ENCODE results near the gene RUSF1.

Gene RUSF1

GRCh38 chr16:31473264-31473984 is 34.8 kb downstream of the RUSF1 start:
- no peak for DNase-seq (ENCODE audit: insufficient read length, low spot score)
- no peak for TF ChIP-seq CTCF (IDR thresholded peaks at IDR 0.05; ENCODE audit: insufficient read depth, missing control alignments)
- no peak for FAIRE-seq

GRCh38 chr16:31472709-31473203 is 35.4 kb downstream of the RUSF1 start:
- DNase-seq (ENCODE audit: insufficient read length, low spot score) (peak; percentile 60), FAIRE-seq (no peak)
- no peak for TF ChIP-seq CTCF (IDR thresholded peaks at IDR 0.05; ENCODE audit: insufficient read depth, missing control alignments)

GRCh38 chr16:31471875-31472708 is 36.1 kb downstream of the RUSF1 start, which contains the start of gene TGFB1I1:
Gene TGFB1I1 (plus strand): TSS chr16:31472152. CDS start chr16:31472189, 37 bp downstream.
- FAIRE-seq (no peak), DNase-seq (ENCODE audit: insufficient read length, low spot score) (peak; percentile 61)
- no peak for TF ChIP-seq CTCF (IDR thresholded peaks at IDR 0.05; ENCODE audit: insufficient read depth, missing control alignments)

- TF ChIP-seq CTCF (IDR thresholded peaks at IDR 0.05; ENCODE audit: insufficient read depth, missing control alignments) = no peak
- DNase-seq (ENCODE audit: insufficient read length, low spot score) (no peak), FAIRE-seq (no peak)
Measured at GRCh38 chr16:31471241-31471874, 36.8 kb downstream of the RUSF1 start.

- TF ChIP-seq CTCF (IDR thresholded peaks at IDR 0.05; ENCODE audit: insufficient read depth, missing control alignments) = no peak
- DNase-seq (ENCODE audit: insufficient read length, low spot score) (no peak), FAIRE-seq (no peak)
Measured at GRCh38 chr16:31470615-31471014, 37.6 kb downstream of the RUSF1 start.

GRCh38 chr16:31467858-31468257 is 40.3 kb downstream of the RUSF1 start:
- FAIRE-seq (no peak), DNase-seq (ENCODE audit: insufficient read length, low spot score) (no peak)
- TF ChIP-seq CTCF (IDR thresholded peaks at IDR 0.05; ENCODE audit: insufficient read depth, missing control alignments) = no peak
